K562 (cell line): ENCODE results near the gene DGCR6L. TPM values are rescaled to one million over a fixed set of nuclear protein-coding genes. Genes with fewer than 3 reads are reported as not detected.

Experiments
- CHCHD3 ChIP-seq: fragments of 250-450 bp; sonication (Bioruptor Pico); IDR thresholded peaks from 2 replicates; pipeline ENCODE4 v2.1.2; 2022; ENCODE audit warnings: mild to moderate bottlenecking
- ETV5 ChIP-seq: sonication (generic); formaldehyde crosslinking; IDR thresholded peaks from 2 replicates; pipeline ENCODE4 v1.4.0; 2020; ENCODE audit warnings: low read depth, mild to moderate bottlenecking, missing genetic modification reagents
- JUND ChIP-seq, 2 experiments: IDR thresholded peaks; 2 replicates in 1 of 2; 3 replicates in 1 of 2; pipeline ENCODE4 v1.6.1; 2011; ENCODE audit warnings: borderline replicate concordance in 2 of 2, low read depth in 2 of 2, low read length in 2 of 2, improper control_type of control experiment in 1 of 2, missing biosample characterization in 1 of 2, missing genetic modification characterization in 1 of 2, missing genetic modification reagents in 1 of 2
- MAZ ChIP-seq, 2 experiments: fragments of 450-650 bp in 1 of 2; sonication (generic) in 1 of 2; formaldehyde crosslinking; IDR thresholded peaks in 1 of 2; conservative IDR thresholded peaks in 1 of 2; 2 replicates each; pipeline versions ENCODE4 v1.4.0 to v1.5.0; 2020; ENCODE audit warnings: mild to moderate bottlenecking in 1 of 2, missing genetic modification reagents in 1 of 2
- NCOR1 ChIP-seq: fragments of 450-650 bp; IDR thresholded peaks from 2 replicates; pipeline ENCODE4 v1.6.1; 2016; ENCODE audit warnings: mild to moderate bottlenecking, moderate library complexity
- NR0B1 ChIP-seq: fragments of 450-650 bp; IDR thresholded peaks from one replicate; pipeline ENCODE4 v1.6.1; 2018; ENCODE audit warnings: mild to moderate bottlenecking, moderate library complexity; ENCODE audit not compliant: partially characterized antibody
- PHB2 ChIP-seq: fragments of 450-650 bp; IDR thresholded peaks from 2 replicates; pipeline ENCODE4 v1.6.1; 2017; ENCODE audit warnings: low read depth
- PHF21A ChIP-seq: fragments of 450-650 bp; IDR thresholded peaks from 2 replicates; pipeline ENCODE4 v1.6.1; 2017; ENCODE audit warnings: low read depth, borderline replicate concordance
- POLR2A ChIP-seq: fragments of 450-650 bp; conservative IDR thresholded peaks from 2 replicates; pipeline ENCODE4 v1.6.1; 2016
- RBM15 ChIP-seq: fragments of 200-400 bp; formaldehyde crosslinking; IDR thresholded peaks from 2 replicates; pipeline ENCODE4 v1.6.1; 2018; ENCODE audit warnings: mild to moderate bottlenecking, low read length, moderate library complexity; ENCODE audit not compliant: insufficient read depth
- SREBF1 ChIP-seq: fragments of 150-350 bp; IDR thresholded peaks from 2 replicates; pipeline ENCODE4 v1.6.1; 2014; ENCODE audit warnings: antibody characterized with exemption, low read depth, low read length, borderline replicate concordance
- TRIM25 ChIP-seq: fragments of 450-650 bp; IDR thresholded peaks from 2 replicates; pipeline ENCODE4 v1.7.0; 2016; ENCODE audit warnings: borderline replicate concordance
- ZBTB12 ChIP-seq: fragments of 250-450 bp; sonication (Bioruptor Pico); IDR thresholded peaks from 2 replicates; pipeline ENCODE4 v1.4.0; 2020
- ZNF408 ChIP-seq: fragments of 250-450 bp; sonication (Bioruptor Pico); IDR thresholded peaks from 2 replicates; pipeline ENCODE4 v1.4.0; 2020; ENCODE audit warnings: low read depth, mild to moderate bottlenecking, moderate library complexity
- ZNF57 ChIP-seq: fragments of 450-650 bp; formaldehyde crosslinking; IDR thresholded peaks from 2 replicates; pipeline ENCODE4 v1.4.0; 2020; ENCODE audit warnings: mild to moderate bottlenecking, moderate library complexity
- ZNF592 ChIP-seq: fragments of 450-650 bp; IDR thresholded peaks from 2 replicates; pipeline ENCODE4 v1.6.1; 2017; ENCODE audit warnings: antibody characterized with exemption, mild to moderate bottlenecking
- ZNF76 ChIP-seq: fragments of 250-450 bp; sonication (Bioruptor Pico); IDR thresholded peaks from 2 replicates; pipeline ENCODE4 v1.4.0; 2020; ENCODE audit warnings: mild to moderate bottlenecking, moderate library complexity, borderline replicate concordance
- polyA plus RNA-seq, 8 experiments: library from polyadenylated mRNA; depleted of rRNA in 4 of 8; stranded (reverse) in 5 of 8; unstranded in 3 of 8; fragments of >200 nt; fragmentation: Nextera tagmentation in 2 of 8; fragmentation: Illumina TruSeq in 1 of 8; extraction: Ambion mirVana in 2 of 8; extraction: Trizol in 1 of 8; gene quantifications; 2 replicates each; pipeline versions ENCODE4 v1.2.1 to v1.2.3, GENCODE V29; 2011 to 2014; ENCODE audit warnings: inconsistent platforms in 1 of 8, missing spikeins in 1 of 8
- total RNA-seq, 7 experiments: library from RNA; depleted of rRNA in 6 of 7; stranded (reverse); fragments of >200 nt in 6 of 7; fragmentation: Illumina TruSeq in 2 of 7; extraction: Trizol in 2 of 7; gene quantifications; 2 replicates each; pipeline versions ENCODE4 v1.2.1 to v1.2.3, GENCODE V29; 2011 to 2021; ENCODE audit warnings: low replicate concordance in 1 of 7

Gene DGCR6L
- total and polyA plus RNA-seq, 9 of the 15 experiments (the other 6 are each of a cell fraction or from before 2014, with no cell fraction given), result 3.6 to 151 (median 51.0) TPM

- TF ChIP-seq ZNF592 (no peak), SREBF1 (no peak), MAZ (CRISPR knock-in tag; conservative IDR thresholded peaks at IDR 0.05 in 1 of 2, IDR thresholded peaks at IDR 0.05 in 1 of 2) (peak; percentile 86 to 88), RBM15 (no peak), ZNF57 (CRISPR knock-in tag) (0 out of 2 replicates have a peak, but pooled peaks have one; percentile 4), ETV5 (peak; percentile 75; the same call in 1 of the 2 replicates), NR0B1 (no peak), JUND (IDR thresholded peaks at IDR 0.05; ENCODE audit: borderline replicate concordance, low read depth, low read length) (no peak), JUND (tag; IDR thresholded peaks at IDR 0.05; ENCODE audit: borderline replicate concordance, low read depth, low read length) (no peak), PHB2 (no peak), PHF21A (no peak; the same call in 1 of the 2 replicates), TRIM25 (no peak), CHCHD3 (CRISPR knock-in tag) (no peak), POLR2A (no peak), ZNF408 (CRISPR knock-in tag) (no peak), ZNF76 (CRISPR knock-in tag) (no peak; the same call in 1 of the 2 replicates), NCOR1 (no peak), ZBTB12 (CRISPR knock-in tag) (no peak)
These were observed 20.8 kb downstream of the DGCR6L start (continued) for GRCh38 chr22:20298803-20299745.
